Smooth muscle cell (in vitro differentiated cells): ENCODE measurements around the gene RGR. TPM values are rescaled to one million over a fixed set of nuclear protein-coding genes. Genes with fewer than 3 reads are reported as not detected.

Source experiments
- DNase-seq: peaks from one replicate; lab custom pipeline; 2025; ENCODE audit not compliant: unreplicated experiment; lab: John Stamatoyannopoulos, UW
- H2AFZ ChIP-seq: fragments of 200-600 bp; sonication (generic); 2 replicates; pipeline ENCODE4 v1.6.0; 2016; ENCODE audit warnings: antibody characterized with exemption, low read depth, mild to moderate bottlenecking
- H3F3A ChIP-seq: fragments of 200-600 bp; sonication (generic); 2 replicates; pipeline ENCODE4 v1.6.0; 2017; ENCODE audit warnings: antibody characterized with exemption, low read depth
- H3K27ac ChIP-seq: fragments of 200-600 bp; sonication (generic); 2 replicates; pipeline ENCODE4 v1.5.1; 2016; ENCODE audit warnings: low read depth, mild to moderate bottlenecking
- H3K27me3 ChIP-seq: fragments of 200-600 bp; sonication (generic); 2 replicates; pipeline ENCODE4 v1.6.1; 2016; ENCODE audit warnings: low read depth, mild to moderate bottlenecking
- H3K36me3 ChIP-seq: fragments of 200-600 bp; sonication (generic); 2 replicates; pipeline ENCODE4 v1.5.1; 2016; ENCODE audit warnings: low read depth
- H3K4me1 ChIP-seq: fragments of 200-600 bp; sonication (generic); 2 replicates; pipeline ENCODE4 v1.5.1; 2016; ENCODE audit warnings: low read depth
- H3K4me2 ChIP-seq: fragments of 200-600 bp; sonication (generic); 2 replicates; pipeline ENCODE4 v1.6.0; 2016; ENCODE audit warnings: mild to moderate bottlenecking
- H3K4me3 ChIP-seq: fragments of 200-600 bp; sonication (generic); 2 replicates; pipeline ENCODE4 v1.5.1; 2016; ENCODE audit warnings: mild to moderate bottlenecking
- H3K79me2 ChIP-seq: fragments of 200-600 bp; sonication (generic); 2 replicates; pipeline ENCODE4 v1.6.0; 2016; ENCODE audit warnings: low read depth, mild to moderate bottlenecking
- H3K9ac ChIP-seq: fragments of 200-600 bp; sonication (generic); 2 replicates; pipeline ENCODE4 v1.6.0; 2016; ENCODE audit warnings: low read depth
- H3K9me3 ChIP-seq: fragments of 200-600 bp; sonication (generic); replicated peaks from 2 replicates; pipeline ENCODE4 v1.5.1; 2016; ENCODE audit warnings: low read depth
- H4K20me1 ChIP-seq: fragments of 200-600 bp; sonication (generic); 2 replicates; pipeline ENCODE4 v1.6.0; 2016; ENCODE audit warnings: low read depth
- WGBS: methylation state at CpG from one replicate; pipeline ENCODE4 v1.1.7; 2016; ENCODE audit warnings: low lambda C conversion rate; 5-methylcytosine and 5-hydroxymethylcytosine counted together
- polyA plus RNA-seq: library from polyadenylated mRNA; unstranded; fragments of >200 nt; fragmentation: Nextera tagmentation; extraction: Ambion mirVana; gene quantifications from 2 replicates; pipeline ENCODE4 v1.2.1, GENCODE V29; 2016
- total RNA-seq: library from RNA; depleted of rRNA; stranded (reverse); fragments of >200 nt; gene quantifications from 2 replicates; pipeline ENCODE4 v1.2.3, GENCODE V29; 2014
- TF ChIP-seq, protein P1 (sequence below): fragments of 200-600 bp; sonication (generic); IDR thresholded peaks from 2 replicates; pipeline ENCODE4 v1.5.1; 2017; ENCODE audit warnings: borderline replicate concordance, mild to moderate bottlenecking, antibody characterized with exemption; ENCODE audit not compliant: insufficient read depth, poor library complexity, severe bottlenecking

RGR gene
- not detected in 2 replicates for total RNA-seq
- polyA plus RNA-seq: not detected in 2 replicates

DNA sequence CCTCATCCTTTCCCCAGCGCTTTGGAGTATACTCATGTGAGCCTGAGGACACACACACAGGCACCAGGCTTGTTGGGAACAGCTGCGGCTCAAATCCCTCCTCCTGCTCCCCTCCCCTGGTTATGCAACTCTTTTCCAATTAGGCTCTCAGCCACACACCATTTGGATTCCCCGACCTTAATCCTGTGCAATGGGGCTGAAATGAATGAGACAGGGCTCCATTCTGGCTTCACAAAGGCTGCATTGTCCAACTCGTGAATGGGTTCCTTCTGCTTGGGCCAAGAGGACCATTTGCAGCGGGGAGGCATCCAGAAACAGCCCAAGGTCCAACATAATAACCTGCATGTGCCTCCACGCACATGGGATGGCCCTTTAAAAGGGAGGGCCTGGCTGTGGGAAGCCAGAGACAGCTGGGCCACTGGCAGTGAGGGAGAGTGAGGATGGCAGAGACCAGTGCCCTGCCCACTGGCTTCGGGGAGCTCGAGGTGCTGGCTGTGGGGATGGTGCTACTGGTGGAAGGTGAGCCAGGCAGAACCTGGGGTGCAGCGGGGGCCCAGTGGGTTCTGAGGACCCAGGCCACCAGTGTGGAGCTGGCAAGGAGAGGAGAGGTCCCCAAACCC, at the start of gene RGR:
Gene RGR (plus strand): TSS at position 403 of the 620 bp plus-strand sequence. CDS start 38 bp downstream, at position 441.
- Histone ChIP-seq H3K27ac (no peak within 1 kb of the TSS), H4K20me1 (no peaks in the 10 kb centered on the region), H3K79me2 (no peaks in the 10 kb centered on the region), H3K4me2 (no peak within 1 kb of the TSS), H3K4me1 (peaks cover 20% of the 10 kb centered on the region), H3K9me3 (no peaks in the 10 kb centered on the region), H3F3A (no peaks in the 10 kb centered on the region), H3K27me3 (no peaks in the 10 kb centered on the region), H3K9ac (no peak within 1 kb of the TSS), H3K4me3 (no peak within 1 kb of the TSS), H3K36me3 (no peaks in the 10 kb centered on the region), H2AFZ (no peak within 1 kb of the TSS)
- DNase-seq: no peak
- WGBS: 70% methylated on average over 9 of the region's 9 CpGs
- TF ChIP-seq, protein P1, sequence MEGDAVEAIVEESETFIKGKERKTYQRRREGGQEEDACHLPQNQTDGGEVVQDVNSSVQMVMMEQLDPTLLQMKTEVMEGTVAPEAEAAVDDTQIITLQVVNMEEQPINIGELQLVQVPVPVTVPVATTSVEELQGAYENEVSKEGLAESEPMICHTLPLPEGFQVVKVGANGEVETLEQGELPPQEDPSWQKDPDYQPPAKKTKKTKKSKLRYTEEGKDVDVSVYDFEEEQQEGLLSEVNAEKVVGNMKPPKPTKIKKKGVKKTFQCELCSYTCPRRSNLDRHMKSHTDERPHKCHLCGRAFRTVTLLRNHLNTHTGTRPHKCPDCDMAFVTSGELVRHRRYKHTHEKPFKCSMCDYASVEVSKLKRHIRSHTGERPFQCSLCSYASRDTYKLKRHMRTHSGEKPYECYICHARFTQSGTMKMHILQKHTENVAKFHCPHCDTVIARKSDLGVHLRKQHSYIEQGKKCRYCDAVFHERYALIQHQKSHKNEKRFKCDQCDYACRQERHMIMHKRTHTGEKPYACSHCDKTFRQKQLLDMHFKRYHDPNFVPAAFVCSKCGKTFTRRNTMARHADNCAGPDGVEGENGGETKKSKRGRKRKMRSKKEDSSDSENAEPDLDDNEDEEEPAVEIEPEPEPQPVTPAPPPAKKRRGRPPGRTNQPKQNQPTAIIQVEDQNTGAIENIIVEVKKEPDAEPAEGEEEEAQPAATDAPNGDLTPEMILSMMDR: no peak

GRCh38 chr10:84196083-84196482, 48.8 kb upstream of the RGR start:
- Histone ChIP-seq H3K4me3 (no peak overlapping the region), H3K9ac (no peak overlapping the region), H4K20me1 (no peaks in the 10 kb centered on the region), H3K27me3 (peaks cover 62% of the 10 kb centered on the region), H2AFZ (no peak overlapping the region), H3K4me2 (no peak overlapping the region), H3K79me2 (no peaks in the 10 kb centered on the region), H3K36me3 (no peaks in the 10 kb centered on the region), H3F3A (no peaks in the 10 kb centered on the region), H3K27ac (no peak overlapping the region), H3K9me3 (no peaks in the 10 kb centered on the region), H3K4me1 (no peaks in the 10 kb centered on the region)
- DNase-seq: no peak
- TF ChIP-seq, protein P1: no peak
- 74% methylated on average over 4 of the region's 4 CpGs for WGBS

GRCh38 chr10:84196941-84197340, 47.9 kb upstream of the RGR start:
- no peaks in the 10 kb centered on the region for H3F3A ChIP-seq
- DNase-seq: no peak
- H2AFZ ChIP-seq: no peak overlapping the region
- H3K4me1 ChIP-seq: no peaks in the 10 kb centered on the region
- H3K9me3 ChIP-seq: no peaks in the 10 kb centered on the region
- TF ChIP-seq, protein P1: no peak
- H3K27ac ChIP-seq: no peak overlapping the region
- H3K79me2 ChIP-seq: no peaks in the 10 kb centered on the region
- H3K4me2 ChIP-seq: no peak overlapping the region
- no peak overlapping the region for H3K9ac ChIP-seq
- 91% methylated on average over 5 of the region's 5 CpGs for WGBS
- no peaks in the 10 kb centered on the region for H4K20me1 ChIP-seq
- H3K36me3 ChIP-seq: no peaks in the 10 kb centered on the region
- H3K4me3 ChIP-seq: no peak overlapping the region
- H3K27me3 ChIP-seq: peaks cover 54% of the 10 kb centered on the region

- Histone ChIP-seq H3K79me2 (no peaks in the 10 kb centered on the region), H3K9me3 (no peaks in the 10 kb centered on the region), H3F3A (no peaks in the 10 kb centered on the region), H4K20me1 (no peaks in the 10 kb centered on the region), H3K4me3 (no peak overlapping the region), H3K9ac (no peak overlapping the region), H3K27me3 (peaks cover 50% of the 10 kb centered on the region), H3K4me2 (no peak overlapping the region), H2AFZ (no peak overlapping the region), H3K4me1 (no peaks in the 10 kb centered on the region), H3K27ac (no peak overlapping the region), H3K36me3 (no peaks in the 10 kb centered on the region)
- WGBS: 88% methylated on average over 5 of the region's 5 CpGs
- no peak for DNase-seq
- TF ChIP-seq, protein P1: no peak
These were observed 47.2 kb upstream of the RGR start for GRCh38 chr10:84197643-84198042.
